Testis (tissue), 2 donors: ENCODE results near the gene PARP3.

Experiments used
- CTCF ChIP-seq, 3 experiments: fragments of 450-650 bp in 2 of 3; fragments of 200-600 bp in 1 of 3; sonication (generic) in 1 of 3; IDR thresholded peaks; one replicate each; pipeline ENCODE4 v1.5.1; 2016 to 2019; ENCODE audit warnings: antibody characterized with exemption in 3 of 3, mild to moderate bottlenecking in 2 of 3, moderate library complexity in 1 of 3
- POLR2A ChIP-seq: fragments of 450-650 bp; IDR thresholded peaks from one replicate; pipeline ENCODE4 v1.6.1; 2017; ENCODE audit warnings: antibody characterized with exemption, mild to moderate bottlenecking, moderate library complexity

GRCh38 chr3:51988286-51989146 is 46.4 kb downstream of the PARP3 start:
- TF ChIP-seq CTCF (IDR thresholded peaks at IDR 0.05), result no peak
- TF ChIP-seq POLR2A, result no peak
